ENCODE data around the gene SPAG16.

- TF ChIP-seq SIN3A (IDR thresholded peaks at IDR 0.05; ENCODE audit: borderline replicate concordance, insufficient read depth, low read length): no peak
- no peak for TF ChIP-seq POLR2AphosphoS5 (IDR thresholded peaks at IDR 0.05; ENCODE audit: low read depth, low read length)
- TF ChIP-seq REST (IDR thresholded peaks at IDR 0.05; ENCODE audit: insufficient read depth in 1 of 2, low read depth in 2 of 2, low read length in 2 of 2): no peak
Measured at GRCh38 chr2:214038186-214038585, 753.9 kb downstream of the SPAG16 start.
